C4-2B (cell line): ENCODE results near the gene ESRRA.
"Not testable (repeated sequence)": the region's sequence is repeated elsewhere in the genome, so short reads cannot be mapped to it uniquely, and the experiment has no call there.

Experiments
- ZFX ChIP-seq: fragments of 450-650 bp; IDR thresholded peaks from 2 replicates; pipeline ENCODE4 v1.6.1; 2017
- TF ChIP-seq, protein P1 (sequence below): fragments of 450-650 bp; conservative IDR thresholded peaks from 2 replicates; pipeline ENCODE4 v1.5.1; 2017; ENCODE audit warnings: mild to moderate bottlenecking

DNA sequence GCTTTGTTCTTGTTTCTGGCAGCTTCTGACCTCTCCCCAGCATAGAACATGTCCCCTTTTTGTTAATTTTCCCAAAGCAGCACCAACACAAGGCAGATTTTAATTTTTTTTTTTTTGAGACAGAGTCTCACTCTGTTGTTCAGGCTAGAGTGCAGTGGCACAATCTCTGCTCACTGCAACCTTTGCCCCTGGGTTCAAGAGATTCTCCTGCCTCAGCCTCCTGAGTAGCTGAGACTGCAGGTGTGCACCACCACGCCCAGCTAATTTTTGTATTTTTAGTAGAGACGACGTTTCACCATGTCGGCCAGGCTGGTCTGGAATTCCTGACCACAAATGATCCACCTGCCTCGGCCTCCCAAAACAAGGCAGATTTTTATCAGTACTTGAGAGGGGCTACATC, 2.5 kb downstream of the ESRRA start:
- TF ChIP-seq, protein P1, sequence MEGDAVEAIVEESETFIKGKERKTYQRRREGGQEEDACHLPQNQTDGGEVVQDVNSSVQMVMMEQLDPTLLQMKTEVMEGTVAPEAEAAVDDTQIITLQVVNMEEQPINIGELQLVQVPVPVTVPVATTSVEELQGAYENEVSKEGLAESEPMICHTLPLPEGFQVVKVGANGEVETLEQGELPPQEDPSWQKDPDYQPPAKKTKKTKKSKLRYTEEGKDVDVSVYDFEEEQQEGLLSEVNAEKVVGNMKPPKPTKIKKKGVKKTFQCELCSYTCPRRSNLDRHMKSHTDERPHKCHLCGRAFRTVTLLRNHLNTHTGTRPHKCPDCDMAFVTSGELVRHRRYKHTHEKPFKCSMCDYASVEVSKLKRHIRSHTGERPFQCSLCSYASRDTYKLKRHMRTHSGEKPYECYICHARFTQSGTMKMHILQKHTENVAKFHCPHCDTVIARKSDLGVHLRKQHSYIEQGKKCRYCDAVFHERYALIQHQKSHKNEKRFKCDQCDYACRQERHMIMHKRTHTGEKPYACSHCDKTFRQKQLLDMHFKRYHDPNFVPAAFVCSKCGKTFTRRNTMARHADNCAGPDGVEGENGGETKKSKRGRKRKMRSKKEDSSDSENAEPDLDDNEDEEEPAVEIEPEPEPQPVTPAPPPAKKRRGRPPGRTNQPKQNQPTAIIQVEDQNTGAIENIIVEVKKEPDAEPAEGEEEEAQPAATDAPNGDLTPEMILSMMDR, result not testable (repeated sequence)
- not testable (repeated sequence) for TF ChIP-seq ZFX
